ENCODE measurements around the gene IZUMO1. TPM values are rescaled to one million over a fixed set of nuclear protein-coding genes. Genes with fewer than 3 reads are reported as not detected.

The IZUMO1 gene
- polyA plus RNA-seq, 1 donor from 2014 or later: not detected

DNA sequence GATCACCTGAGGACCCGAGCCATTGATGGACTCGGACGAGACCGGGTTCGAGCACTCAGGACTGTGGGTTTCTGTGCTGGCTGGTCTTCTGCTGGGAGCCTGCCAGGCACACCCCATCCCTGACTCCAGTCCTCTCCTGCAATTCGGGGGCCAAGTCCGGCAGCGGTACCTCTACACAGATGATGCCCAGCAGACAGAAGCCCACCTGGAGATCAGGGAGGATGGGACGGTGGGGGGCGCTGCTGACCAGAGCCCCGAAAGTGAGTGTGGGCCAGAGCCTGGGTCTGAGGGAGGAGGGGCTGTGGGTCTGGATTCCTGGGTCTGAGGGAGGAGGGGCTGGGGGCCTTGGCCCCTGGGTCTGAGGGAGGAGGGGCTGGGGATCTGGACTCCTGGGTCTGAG, 9.5 kb upstream of the IZUMO1 start:
- H3K36me3 ChIP-seq (ENCODE audit: insufficient read depth, low read length): no peaks in the 10 kb centered on the region
- H2AFZ ChIP-seq (ENCODE audit: low read depth, low read length): no peak overlapping the region
- H3F3A ChIP-seq (ENCODE audit: insufficient read depth, low read length, poor library complexity, severe bottlenecking): no peaks in the 10 kb centered on the region
- no peak overlapping the region for H3K27ac ChIP-seq (ENCODE audit: low read length)
- no peaks in the 10 kb centered on the region for H3K9me2 ChIP-seq (ENCODE audit: insufficient read depth, low read length)
- H3K9ac ChIP-seq (ENCODE audit: low read length): no peak overlapping the region
- peaks cover 24% of the 10 kb centered on the region for H3K27me3 ChIP-seq (ENCODE audit: insufficient read depth, low read depth, low read length)
- H4K20me1 ChIP-seq (ENCODE audit: insufficient read depth): no peaks in the 10 kb centered on the region
- no peak overlapping the region for H3K4me2 ChIP-seq (ENCODE audit: low read length)
- no peaks in the 10 kb centered on the region for H3K9me3 ChIP-seq (ENCODE audit: low read length)
- no peaks in the 10 kb centered on the region for H3K79me2 ChIP-seq (replicated peaks; ENCODE audit: insufficient read depth, low read length)
- H3K4me3 ChIP-seq (ENCODE audit: low read length): no peak overlapping the region
- TF ChIP-seq TAF1 (IDR thresholded peaks at IDR 0.05; ENCODE audit: low read depth) (no peak), POLR2AphosphoS5 (IDR thresholded peaks at IDR 0.05) (no peak), MXI1 (conservative IDR thresholded peaks at IDR 0.05; ENCODE audit: poor library complexity, severe bottlenecking) (no peak), EP300 (conservative IDR thresholded peaks at IDR 0.05; ENCODE audit: poor library complexity, severe bottlenecking) (no peak), SMC3 (conservative IDR thresholded peaks at IDR 0.05; ENCODE audit: poor library complexity) (no peak), EZH2 (IDR thresholded peaks at IDR 0.05; ENCODE audit: borderline replicate concordance, insufficient read depth, low read length, poor library complexity, severe bottlenecking) (no peak), RAD21 (conservative IDR thresholded peaks at IDR 0.05) (no peak)
- TF ChIP-seq, protein P1, sequence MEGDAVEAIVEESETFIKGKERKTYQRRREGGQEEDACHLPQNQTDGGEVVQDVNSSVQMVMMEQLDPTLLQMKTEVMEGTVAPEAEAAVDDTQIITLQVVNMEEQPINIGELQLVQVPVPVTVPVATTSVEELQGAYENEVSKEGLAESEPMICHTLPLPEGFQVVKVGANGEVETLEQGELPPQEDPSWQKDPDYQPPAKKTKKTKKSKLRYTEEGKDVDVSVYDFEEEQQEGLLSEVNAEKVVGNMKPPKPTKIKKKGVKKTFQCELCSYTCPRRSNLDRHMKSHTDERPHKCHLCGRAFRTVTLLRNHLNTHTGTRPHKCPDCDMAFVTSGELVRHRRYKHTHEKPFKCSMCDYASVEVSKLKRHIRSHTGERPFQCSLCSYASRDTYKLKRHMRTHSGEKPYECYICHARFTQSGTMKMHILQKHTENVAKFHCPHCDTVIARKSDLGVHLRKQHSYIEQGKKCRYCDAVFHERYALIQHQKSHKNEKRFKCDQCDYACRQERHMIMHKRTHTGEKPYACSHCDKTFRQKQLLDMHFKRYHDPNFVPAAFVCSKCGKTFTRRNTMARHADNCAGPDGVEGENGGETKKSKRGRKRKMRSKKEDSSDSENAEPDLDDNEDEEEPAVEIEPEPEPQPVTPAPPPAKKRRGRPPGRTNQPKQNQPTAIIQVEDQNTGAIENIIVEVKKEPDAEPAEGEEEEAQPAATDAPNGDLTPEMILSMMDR (IDR thresholded peaks at IDR 0.05; ENCODE audit: poor library complexity, severe bottlenecking): no peak
- TF ChIP-seq, protein P2, sequence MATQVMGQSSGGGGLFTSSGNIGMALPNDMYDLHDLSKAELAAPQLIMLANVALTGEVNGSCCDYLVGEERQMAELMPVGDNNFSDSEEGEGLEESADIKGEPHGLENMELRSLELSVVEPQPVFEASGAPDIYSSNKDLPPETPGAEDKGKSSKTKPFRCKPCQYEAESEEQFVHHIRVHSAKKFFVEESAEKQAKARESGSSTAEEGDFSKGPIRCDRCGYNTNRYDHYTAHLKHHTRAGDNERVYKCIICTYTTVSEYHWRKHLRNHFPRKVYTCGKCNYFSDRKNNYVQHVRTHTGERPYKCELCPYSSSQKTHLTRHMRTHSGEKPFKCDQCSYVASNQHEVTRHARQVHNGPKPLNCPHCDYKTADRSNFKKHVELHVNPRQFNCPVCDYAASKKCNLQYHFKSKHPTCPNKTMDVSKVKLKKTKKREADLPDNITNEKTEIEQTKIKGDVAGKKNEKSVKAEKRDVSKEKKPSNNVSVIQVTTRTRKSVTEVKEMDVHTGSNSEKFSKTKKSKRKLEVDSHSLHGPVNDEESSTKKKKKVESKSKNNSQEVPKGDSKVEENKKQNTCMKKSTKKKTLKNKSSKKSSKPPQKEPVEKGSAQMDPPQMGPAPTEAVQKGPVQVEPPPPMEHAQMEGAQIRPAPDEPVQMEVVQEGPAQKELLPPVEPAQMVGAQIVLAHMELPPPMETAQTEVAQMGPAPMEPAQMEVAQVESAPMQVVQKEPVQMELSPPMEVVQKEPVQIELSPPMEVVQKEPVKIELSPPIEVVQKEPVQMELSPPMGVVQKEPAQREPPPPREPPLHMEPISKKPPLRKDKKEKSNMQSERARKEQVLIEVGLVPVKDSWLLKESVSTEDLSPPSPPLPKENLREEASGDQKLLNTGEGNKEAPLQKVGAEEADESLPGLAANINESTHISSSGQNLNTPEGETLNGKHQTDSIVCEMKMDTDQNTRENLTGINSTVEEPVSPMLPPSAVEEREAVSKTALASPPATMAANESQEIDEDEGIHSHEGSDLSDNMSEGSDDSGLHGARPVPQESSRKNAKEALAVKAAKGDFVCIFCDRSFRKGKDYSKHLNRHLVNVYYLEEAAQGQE (IDR thresholded peaks at IDR 0.05; ENCODE audit: borderline replicate concordance): no peak

DNA sequence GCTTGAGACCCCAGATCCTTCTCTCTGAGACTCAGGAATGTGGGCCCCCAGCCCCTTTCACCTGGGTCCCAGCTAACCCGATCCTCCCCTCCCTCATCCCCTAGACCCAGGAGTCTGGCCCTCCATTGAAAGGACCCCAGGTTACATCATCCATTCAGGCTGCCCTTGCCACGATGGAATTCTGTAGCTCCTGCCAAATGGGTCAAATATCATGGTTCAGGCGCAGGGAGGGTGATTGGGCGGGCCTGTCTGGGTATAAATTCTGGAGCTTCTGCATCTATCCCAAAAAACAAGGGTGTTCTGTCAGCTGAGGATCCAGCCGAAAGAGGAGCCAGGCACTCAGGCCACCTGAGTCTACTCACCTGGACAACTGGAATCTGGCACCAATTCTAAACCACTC, 9.1 kb upstream of the IZUMO1 start:
- H2AFZ ChIP-seq (ENCODE audit: low read depth, low read length): no peak overlapping the region
- H3K9ac ChIP-seq (ENCODE audit: low read length): no peak overlapping the region
- H3K79me2 ChIP-seq (replicated peaks; ENCODE audit: insufficient read depth, low read length): no peaks in the 10 kb centered on the region
- no peak overlapping the region for H3K27ac ChIP-seq (ENCODE audit: low read length)
- no peaks in the 10 kb centered on the region for H3F3A ChIP-seq (ENCODE audit: insufficient read depth, low read length, poor library complexity, severe bottlenecking)
- no peaks in the 10 kb centered on the region for H4K20me1 ChIP-seq (ENCODE audit: insufficient read depth)
- H3K4me2 ChIP-seq (ENCODE audit: low read length): no peak overlapping the region
- no peaks in the 10 kb centered on the region for H3K9me3 ChIP-seq (ENCODE audit: low read length)
- no peak overlapping the region for H3K4me3 ChIP-seq (ENCODE audit: low read length)
- peaks cover 25% of the 10 kb centered on the region for H3K27me3 ChIP-seq (ENCODE audit: insufficient read depth, low read depth, low read length)
- H3K9me2 ChIP-seq (ENCODE audit: insufficient read depth, low read length): no peaks in the 10 kb centered on the region
- H3K36me3 ChIP-seq (ENCODE audit: insufficient read depth, low read length): no peaks in the 10 kb centered on the region
- TF ChIP-seq POLR2AphosphoS5 (IDR thresholded peaks at IDR 0.05): no peak

DNA sequence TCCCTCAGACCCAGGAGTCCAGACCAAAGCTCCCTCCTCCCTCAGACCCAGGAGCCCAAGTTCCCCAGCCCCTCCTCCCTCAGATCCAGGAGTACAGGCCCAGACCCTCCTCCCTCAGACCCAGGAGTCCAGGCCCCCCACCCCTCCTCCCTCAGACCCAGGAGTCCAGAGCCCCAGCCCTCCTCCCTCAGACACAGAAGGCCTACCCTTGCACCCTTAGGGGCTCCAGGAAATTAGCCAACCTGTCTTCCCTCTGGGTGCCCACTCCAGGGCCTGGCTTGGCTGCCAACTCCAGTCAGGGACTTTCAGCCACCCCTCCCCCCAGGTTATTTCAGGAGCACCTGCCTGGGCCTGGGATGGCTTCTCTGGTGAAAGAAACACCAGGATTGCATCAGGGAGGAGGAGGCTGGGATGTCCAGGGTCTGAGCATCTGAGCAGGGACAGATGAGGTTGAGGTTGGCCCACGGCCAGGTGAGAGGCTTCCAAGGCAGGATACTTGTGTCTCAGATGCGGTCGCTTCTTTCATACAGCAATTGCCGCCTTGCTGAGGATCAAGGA, 8.5 kb upstream of the IZUMO1 start, which contains the start of gene FGF21:
TSS of gene FGF21 (plus strand) at position 441 of the 558 bp plus-strand sequence. CDS start 713 bp downstream, outside the sequence.
- Histone ChIP-seq H3K79me2 (replicated peaks; ENCODE audit: insufficient read depth, low read length) (no peaks in the 10 kb centered on the region), H3K9me2 (ENCODE audit: insufficient read depth, low read length) (no peaks in the 10 kb centered on the region), H3K4me3 (ENCODE audit: low read length) (no peak within 1 kb of the TSS), H2AFZ (ENCODE audit: low read depth, low read length) (no peak within 1 kb of the TSS), H3K27me3 (ENCODE audit: insufficient read depth, low read depth, low read length) (peaks cover 25% of the 10 kb centered on the region), H3F3A (ENCODE audit: insufficient read depth, low read length, poor library complexity, severe bottlenecking) (no peaks in the 10 kb centered on the region), H3K4me2 (ENCODE audit: low read length) (no peak within 1 kb of the TSS), H3K36me3 (ENCODE audit: insufficient read depth, low read length) (no peaks in the 10 kb centered on the region), H3K9ac (ENCODE audit: low read length) (no peak within 1 kb of the TSS), H4K20me1 (ENCODE audit: insufficient read depth) (no peaks in the 10 kb centered on the region), H3K9me3 (ENCODE audit: low read length) (no peaks in the 10 kb centered on the region), H3K27ac (ENCODE audit: low read length) (no peak within 1 kb of the TSS)
- TF ChIP-seq, protein P2 (IDR thresholded peaks at IDR 0.05; ENCODE audit: borderline replicate concordance): no peak
- no peak for TF ChIP-seq EP300 (conservative IDR thresholded peaks at IDR 0.05; ENCODE audit: poor library complexity, severe bottlenecking)
- no peak for TF ChIP-seq TAF1 (IDR thresholded peaks at IDR 0.05; ENCODE audit: low read depth)
- no peak for TF ChIP-seq MXI1 (conservative IDR thresholded peaks at IDR 0.05; ENCODE audit: poor library complexity, severe bottlenecking)
- no peak for TF ChIP-seq SMC3 (conservative IDR thresholded peaks at IDR 0.05; ENCODE audit: poor library complexity)
- TF ChIP-seq, protein P1 (IDR thresholded peaks at IDR 0.05; ENCODE audit: poor library complexity, severe bottlenecking): no peak
- TF ChIP-seq RAD21 (conservative IDR thresholded peaks at IDR 0.05): no peak
- TF ChIP-seq EZH2 (IDR thresholded peaks at IDR 0.05; ENCODE audit: borderline replicate concordance, insufficient read depth, low read length, poor library complexity, severe bottlenecking): no peak
